ENCODE results near the gene CDCP1.

DNA sequence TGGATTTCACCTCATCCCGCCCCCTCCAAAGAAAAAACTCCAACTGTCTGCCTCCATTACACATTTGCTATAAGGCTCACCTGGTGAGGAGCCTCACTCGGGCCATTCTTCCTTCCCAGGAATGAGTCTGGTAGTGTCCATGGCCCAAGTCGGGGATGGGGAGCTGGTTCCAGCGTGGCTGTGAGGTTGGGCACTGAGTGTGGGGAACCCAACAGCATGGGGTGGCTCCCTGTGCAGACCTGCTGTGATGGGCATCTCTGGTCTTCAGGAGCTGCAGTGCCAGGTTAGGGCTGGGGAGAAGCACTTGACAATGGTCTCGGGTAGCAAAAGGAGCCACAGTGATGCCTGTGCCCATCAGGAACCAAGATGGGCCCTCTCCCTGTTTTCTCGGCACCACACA lies 40.7 kb upstream of the CDCP1 start:
- TF ChIP-seq, protein P1, sequence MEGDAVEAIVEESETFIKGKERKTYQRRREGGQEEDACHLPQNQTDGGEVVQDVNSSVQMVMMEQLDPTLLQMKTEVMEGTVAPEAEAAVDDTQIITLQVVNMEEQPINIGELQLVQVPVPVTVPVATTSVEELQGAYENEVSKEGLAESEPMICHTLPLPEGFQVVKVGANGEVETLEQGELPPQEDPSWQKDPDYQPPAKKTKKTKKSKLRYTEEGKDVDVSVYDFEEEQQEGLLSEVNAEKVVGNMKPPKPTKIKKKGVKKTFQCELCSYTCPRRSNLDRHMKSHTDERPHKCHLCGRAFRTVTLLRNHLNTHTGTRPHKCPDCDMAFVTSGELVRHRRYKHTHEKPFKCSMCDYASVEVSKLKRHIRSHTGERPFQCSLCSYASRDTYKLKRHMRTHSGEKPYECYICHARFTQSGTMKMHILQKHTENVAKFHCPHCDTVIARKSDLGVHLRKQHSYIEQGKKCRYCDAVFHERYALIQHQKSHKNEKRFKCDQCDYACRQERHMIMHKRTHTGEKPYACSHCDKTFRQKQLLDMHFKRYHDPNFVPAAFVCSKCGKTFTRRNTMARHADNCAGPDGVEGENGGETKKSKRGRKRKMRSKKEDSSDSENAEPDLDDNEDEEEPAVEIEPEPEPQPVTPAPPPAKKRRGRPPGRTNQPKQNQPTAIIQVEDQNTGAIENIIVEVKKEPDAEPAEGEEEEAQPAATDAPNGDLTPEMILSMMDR (IDR thresholded peaks at IDR 0.05) = no peak
- TF ChIP-seq POLR2A (IDR thresholded peaks at IDR 0.05) (no peak), POLR2AphosphoS5 (IDR thresholded peaks at IDR 0.05) (no peak), EP300 (IDR thresholded peaks at IDR 0.05) (no peak)
